GM21723 (cell line): Measurements from ENCODE around the gene PACSIN2.

Experiments used
- ATAC-seq: cut with Tn5 transposase; IDR thresholded peaks from one replicate; pipeline ENCODE4 v1.9.1; 2021; ENCODE audit warnings: mild to moderate bottlenecking, moderate library complexity; ENCODE audit not compliant: unreplicated experiment

PACSIN2 gene

DNA sequence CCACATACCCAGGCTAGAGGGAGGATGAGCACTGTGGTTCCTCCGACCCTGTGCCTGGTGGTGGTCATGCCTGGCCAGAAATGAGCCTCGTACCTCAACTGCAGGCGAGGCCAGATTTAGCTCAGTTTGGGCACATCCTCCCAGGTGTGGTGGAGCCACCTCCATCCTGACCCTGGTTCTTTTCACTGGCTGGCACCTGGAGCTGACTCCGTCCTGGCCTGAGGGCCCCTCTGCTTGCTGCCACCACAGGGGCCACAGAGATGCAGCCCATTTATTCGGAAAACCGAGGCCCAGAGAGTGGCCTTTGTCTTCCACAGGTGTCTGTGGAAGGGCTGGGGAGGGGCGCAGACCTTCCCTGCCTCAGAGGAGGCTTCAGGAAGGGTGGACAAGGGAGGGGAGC is 148.8 kb downstream of the PACSIN2 start:
- no peak for ATAC-seq

DNA sequence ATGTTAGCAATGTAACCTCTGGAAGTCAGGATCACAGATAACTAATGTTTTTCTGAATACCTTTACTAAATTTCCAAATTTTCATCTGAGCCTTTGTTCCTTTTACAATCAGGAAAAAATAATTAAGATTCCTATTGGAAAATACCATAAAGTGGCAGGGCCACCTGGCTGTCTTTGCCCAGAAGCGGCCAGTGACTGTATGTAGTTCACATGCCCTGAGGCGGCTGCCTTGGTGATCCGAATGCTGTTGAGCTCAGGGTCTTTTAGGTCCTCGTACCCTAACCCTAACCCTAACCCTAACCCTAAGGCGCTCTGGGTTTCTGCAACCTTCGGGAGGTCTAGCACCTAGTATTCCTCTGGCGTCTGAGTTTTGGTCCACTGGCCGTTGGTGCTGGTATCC is 149.4 kb downstream of the PACSIN2 start:
- ATAC-seq, result no peak

DNA sequence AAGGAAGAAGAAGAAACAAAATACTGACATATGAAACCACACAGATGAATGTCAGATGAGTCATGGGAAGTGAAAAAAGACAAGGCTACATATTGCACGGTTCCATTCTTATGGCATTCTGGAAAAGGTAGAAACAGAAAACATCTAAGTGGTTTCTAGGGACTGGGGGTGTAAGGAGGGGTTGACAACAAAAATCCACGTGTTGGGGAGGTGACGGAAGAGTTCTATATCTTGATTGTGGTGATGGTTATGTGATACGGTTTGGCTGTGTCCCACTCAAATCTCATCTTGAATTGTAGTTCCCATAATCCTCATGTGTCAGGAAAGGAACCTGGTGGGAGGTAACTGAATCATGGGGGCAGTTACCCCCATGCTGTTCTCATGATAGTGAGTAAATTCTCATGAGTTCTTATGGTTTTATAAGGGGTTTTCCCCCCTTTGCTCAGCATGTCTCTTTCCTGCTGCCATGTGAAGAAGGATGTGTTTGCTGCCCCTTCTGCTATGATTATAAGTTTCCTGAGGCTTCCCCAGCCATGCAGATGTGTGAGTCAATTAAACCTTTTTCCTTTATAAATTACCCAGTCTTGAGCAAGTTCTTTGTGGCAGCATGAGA is 151.5 kb downstream of the PACSIN2 start:
- no peak for ATAC-seq

DNA sequence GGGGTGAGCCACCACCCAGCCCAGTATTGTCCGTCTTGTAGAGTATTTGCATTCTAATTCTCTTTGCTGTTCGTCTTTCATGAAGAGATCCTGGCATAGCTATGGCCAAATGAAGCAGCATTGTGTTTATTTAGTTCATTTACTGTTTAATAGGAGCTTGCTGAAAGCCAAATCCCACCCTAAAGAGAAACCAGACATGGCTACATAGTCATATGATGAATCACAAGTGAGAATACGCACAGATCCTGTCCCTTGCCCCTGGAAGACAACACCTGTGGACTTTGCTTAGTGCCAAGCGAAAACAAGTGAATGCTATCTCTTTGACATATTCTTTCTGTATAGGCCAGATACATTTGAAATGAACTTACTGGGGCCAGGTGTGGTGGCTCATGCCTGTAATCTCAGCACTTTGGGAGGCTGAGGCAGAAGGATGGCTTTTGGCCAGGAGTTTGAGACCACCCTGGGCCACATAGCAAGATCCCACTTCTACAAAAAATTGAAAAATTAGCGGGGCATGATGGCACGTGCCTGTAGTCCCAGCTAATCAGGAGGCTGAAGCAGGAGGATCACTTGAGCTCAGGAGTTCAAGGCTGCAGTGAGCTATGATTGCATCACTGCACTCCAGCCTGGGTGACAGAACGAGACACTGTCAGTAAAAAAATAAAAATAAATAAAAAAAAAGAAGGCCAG is 152.8 kb downstream of the PACSIN2 start:
- no peak for ATAC-seq

DNA sequence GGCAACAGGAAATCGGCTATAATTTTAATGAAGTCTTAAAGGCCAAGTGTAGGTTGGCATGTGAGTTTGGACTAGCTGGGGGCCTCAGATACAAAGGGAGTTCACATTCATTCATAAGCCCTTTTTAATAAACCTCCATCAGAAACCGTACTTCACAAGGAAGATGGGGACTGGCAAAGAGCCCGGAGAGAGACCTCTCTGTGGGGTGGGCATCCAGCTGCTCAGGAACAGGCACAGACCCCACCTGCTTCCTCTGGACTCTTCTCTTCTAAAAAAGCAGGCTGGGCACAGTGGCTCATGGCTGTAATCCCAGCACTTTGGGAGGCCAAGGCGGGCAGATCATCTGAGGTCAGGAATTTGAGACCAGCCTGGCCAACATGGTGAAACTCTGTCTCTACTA is 154.0 kb downstream of the PACSIN2 start:
- no peak for ATAC-seq

DNA sequence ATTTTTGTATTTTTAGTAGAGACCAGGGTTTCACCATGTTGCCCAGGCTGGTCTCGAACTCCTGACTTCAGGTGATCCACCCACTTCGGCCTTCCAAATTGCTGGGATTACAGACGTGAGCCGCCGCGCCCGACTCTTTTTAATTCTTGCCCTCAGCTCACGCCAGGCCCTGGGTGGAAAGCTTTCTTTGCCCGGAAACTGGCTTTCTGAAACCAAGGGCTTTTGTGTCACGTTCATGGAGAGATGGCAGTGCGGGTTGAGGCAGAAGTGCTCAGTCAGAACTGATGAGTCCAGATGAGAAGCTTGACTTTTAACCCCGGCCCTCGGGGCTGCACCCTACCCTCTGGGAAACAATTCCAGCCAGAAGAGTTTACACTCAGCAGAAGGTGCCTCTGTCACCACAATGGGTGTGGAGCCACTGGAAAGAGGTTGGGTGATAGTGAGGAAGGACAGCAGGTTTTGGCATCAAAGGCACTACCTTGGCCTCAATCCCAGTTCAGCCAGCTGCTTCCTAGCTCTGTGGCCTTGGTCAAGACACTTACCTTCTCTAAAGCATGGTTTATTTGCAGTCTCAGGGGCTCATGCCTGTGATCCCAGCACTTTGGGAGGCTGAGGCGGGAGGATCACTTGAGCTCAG is 157.0 kb downstream of the PACSIN2 start:
- no peak for ATAC-seq

DNA sequence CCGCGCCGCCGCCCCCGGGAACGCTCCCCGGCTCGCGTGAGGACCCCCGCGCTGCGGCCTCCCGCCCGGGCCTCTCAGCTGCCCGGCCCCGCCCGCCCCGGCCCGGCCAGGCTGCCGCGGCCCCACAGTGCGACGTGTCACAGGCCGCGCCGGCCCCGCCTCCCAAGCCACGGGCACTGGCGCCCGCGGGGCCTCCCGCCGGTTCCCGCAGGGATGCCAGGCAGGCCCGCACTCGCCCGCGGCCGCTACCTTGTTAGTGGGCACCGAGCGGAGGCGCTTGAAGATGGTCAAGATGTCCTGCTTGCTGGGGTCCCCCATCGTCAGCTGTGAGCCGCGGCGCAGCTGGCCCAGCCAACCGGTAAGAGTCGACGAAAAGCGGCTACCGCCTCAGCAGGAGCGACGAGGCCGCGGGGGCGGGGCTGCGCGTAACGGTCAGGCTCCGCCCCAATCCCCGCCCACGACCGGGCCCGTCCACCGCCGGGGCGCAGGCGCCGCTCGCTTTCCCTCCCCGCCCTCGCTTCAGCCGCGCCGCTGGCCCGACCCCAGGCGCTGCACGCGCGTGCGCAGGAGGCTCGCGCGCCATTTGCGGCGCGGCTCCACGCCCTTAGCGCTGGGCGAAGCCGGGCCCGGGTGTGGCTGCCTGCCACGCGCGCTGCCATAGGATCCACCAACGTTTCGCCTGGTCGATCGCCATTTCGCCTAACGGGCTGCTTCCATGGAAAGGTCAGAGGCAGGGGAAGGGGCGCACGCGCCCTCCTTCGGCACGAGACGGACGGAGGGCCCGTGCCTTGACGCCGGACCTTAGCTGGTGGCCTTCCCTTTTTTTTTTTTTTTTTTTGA is 157.9 kb downstream of the PACSIN2 start, which contains the start of gene ARFGAP3:
Gene ARFGAP3 (minus strand): TSS at position 409 of the 840 bp plus-strand sequence. CDS start 91 bp downstream, at position 318.
- peak; percentile 77 for ATAC-seq

DNA sequence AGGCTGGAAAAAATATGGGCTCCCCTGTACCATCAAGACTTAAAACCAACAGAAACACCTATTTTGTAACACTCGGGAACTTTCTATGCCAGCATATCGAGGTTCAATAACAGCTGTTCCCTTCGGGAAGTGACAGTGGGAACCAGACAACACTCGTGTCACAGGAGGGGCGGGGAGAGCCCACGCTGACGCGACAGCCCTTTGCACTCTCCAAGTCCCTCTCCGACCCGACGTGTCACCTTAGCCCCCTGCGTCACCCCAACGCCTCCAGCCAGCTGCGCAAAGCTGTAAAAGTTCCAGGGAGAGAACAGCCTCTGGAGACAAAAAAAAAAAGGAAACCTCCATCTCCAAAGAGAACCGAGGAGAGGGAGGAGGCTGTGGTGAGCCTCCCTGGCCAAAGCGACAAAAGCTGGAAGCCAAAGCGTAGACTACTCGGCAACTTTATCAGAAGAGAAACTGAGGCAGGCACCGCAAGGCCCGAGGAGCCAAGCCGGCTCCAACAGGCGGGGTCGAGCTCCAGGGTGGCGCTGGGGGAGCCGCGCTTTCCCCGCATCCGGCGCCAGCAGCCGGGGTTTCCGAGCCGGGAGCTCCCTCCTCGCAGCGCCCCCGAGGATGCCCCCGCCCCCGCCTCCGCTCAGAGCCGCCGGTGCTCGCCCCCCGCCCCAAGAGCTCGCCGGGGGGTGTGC is 158.6 kb downstream of the PACSIN2 start:
- ATAC-seq, result peak; percentile 37

DNA sequence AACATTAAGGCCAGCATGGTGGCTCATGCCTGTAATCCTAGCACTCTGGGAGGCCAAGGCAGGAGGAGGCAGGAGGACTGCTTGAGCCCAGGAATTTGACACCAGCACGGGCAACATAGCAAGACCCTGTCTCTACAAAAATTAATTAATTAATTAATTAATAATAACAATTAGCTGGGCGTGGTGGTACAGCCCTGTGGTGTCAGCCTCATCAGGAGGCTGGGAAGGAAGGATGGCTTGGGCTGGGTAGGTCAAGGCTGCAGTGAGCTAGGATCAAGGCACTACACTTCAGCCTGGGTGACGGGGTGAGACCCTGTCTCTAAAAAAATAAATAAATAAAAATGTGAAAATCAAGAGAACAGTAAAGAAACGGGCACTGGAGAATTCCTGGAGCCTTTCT is 159.2 kb downstream of the PACSIN2 start:
- ATAC-seq, result no peak

DNA sequence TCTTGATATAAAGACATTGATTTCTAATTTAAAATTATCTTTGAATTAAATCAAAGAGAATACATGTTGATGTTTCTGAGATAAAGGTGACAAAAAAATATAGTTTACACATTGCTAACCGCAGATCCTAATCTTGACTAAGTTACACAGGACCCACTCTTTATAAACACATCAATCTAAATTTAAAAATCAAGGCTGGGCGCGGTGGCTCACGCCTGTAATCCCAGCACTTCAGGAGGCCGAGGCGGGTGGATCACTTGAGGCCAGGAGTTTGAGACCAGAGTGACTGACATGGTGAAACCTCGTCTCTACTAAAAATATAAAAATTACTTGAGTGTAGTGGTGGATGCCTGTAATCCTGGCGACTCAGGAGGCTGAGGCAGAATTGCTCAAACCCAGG is 159.7 kb downstream of the PACSIN2 start:
- no peak for ATAC-seq

DNA sequence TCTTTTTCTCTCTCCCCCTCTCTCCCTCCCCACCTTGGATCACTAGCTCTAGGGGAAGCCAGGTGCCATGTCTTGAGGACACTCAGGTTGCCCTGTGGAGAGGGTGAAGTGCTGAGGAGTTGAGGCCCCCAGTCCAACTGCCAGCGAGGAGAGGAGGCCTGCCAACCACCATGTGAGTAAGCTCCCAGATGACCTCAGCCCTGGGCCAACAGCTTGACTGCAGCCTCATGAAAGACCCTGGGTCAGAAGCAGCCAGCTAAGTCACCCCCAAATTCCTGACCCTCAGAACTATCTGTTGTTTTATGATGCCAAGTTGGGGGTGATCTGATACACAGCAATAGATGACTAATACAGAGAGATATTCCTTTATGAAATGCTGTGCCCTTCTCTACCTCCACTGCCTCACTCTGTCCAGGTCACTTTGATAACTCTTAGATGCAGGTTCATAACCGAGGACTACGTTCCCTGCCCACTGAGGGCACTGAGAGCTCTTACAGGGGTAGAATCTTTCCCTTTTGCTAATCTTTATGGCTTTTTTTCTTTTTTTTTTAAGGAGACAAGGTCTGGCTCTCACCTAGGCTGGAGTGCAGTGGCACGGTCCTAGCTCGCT is 165.9 kb downstream of the PACSIN2 start:
- ATAC-seq, result no peak

DNA sequence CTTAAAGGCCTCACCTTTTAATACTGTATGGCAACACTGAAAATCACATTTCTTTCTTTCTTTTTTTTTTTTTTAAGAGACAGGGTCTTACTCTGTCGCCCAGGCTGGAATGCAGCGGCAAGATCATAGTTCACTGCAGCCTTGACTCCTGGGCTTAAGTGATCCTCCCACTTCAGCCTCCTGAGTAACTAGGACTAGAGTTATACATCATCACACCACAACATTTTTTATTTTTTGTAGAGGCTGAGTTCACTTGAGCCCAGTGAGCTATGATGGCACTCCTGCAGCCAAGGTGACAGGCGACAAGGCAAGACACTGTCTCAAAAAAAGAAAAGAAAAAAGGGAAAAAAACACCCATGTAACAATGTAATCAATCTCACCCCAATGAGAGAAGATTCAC is 167.8 kb downstream of the PACSIN2 start:
- ATAC-seq, result no peak

DNA sequence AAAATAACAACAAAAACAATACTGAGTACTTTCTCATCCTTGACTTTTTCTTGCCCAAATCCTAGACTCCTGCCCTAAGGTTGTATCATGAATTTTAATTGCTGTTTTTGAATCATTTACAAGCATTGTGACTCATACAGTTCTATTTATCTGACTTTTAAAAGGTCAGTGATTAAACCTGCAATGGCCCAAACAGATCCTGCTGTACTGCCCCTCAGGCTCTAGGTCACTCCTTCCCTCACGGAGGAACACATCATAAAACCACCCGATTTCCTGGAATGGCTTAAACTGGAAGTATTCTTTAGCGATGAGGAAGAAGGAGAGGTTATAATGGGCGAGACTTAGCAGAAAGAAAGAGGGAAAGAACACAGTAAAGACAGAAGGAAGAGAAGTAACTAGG is 170.2 kb downstream of the PACSIN2 start:
- no peak for ATAC-seq

DNA sequence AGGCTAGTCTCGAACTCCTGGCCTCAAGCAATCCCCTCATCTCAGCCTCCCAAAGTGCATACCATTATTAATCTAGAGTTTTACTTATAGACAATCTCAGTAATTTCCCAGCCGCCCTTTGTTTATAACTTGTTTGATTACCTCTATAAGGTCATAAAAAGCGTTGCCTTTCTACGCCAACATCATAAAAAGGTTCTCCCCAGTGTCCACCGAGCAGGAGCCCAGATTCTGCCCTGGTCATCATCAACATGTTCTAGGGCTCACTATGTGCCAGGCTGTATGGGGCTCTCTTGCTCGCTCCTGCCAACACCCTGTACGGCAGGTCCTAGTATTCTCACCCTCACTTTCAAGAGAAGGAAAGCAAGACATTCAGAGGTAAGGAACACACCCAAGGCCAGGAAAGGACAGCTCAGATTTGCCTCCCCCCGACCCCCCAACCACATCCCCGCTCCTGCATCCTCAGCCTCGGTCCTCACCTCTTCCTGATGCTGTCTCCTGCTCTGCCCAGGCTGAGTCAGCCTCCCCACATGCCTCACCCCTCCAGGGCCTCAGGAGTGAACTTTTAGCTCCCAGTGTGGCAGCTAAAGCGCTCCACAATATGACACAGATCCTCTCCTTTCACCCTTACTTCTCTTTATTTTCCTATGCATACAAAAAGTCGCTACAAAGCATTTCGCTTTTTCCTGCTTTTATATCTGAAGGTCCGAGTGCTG is 172.1 kb downstream of the PACSIN2 start:
- no peak for ATAC-seq

DNA sequence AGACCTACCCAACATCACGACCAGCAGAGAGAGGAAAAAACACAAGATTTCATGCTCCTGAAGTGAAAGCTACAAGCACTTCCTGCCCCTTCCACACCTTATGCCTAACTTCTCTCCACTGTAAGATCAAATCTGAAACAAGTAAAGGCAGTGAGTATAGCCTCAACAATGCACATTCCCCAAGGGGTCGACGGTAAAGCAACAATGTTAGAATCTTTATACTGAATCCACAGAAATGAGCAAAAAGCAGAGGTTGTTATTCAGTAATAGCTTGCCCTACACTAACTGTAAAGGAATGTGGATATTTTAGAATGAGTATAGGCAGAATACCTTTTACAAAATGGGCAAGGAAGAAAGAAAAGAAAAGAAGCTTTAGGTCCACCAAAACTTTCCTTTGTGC is 173.5 kb downstream of the PACSIN2 start:
- ATAC-seq, result no peak

DNA sequence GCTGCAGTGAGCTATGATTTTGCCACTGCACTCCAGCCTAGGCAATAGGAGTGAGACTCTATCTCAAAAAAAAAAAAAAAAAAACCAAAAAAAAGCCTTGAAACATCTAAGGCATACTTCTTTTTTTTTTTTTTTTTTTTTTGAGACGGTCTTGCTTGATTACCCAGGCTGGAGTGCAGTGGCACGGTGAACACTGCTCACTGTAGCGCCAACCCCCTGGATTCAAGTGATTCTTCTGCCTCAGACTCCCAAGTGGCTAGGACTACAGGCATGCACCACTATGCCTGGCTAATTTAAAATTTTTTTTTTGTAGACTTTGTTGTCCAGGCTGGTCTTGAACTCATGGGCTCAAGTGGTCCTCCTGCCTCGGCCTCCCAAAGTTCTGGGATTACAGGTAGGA is 177.4 kb downstream of the PACSIN2 start:
- no peak for ATAC-seq

DNA sequence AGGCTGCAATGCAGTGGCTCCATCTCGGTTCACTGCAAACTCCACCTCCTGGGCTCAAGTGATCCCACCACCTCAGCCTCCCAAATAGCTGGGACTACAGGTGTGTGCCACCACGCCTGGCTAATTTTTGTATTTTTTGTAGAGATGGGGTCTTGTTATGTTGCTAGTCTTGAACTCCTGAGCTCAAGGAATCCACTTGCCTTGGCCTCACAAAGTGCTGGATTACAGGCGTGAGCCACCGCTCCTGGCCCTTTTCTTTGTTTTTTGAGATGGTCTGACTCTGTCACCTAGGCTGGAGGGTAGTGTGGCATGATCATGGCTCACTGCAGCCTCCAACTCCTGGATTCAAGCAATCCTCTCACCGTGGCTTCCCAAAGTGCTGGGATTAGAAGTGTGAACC is 178.9 kb downstream of the PACSIN2 start:
- no peak for ATAC-seq

DNA sequence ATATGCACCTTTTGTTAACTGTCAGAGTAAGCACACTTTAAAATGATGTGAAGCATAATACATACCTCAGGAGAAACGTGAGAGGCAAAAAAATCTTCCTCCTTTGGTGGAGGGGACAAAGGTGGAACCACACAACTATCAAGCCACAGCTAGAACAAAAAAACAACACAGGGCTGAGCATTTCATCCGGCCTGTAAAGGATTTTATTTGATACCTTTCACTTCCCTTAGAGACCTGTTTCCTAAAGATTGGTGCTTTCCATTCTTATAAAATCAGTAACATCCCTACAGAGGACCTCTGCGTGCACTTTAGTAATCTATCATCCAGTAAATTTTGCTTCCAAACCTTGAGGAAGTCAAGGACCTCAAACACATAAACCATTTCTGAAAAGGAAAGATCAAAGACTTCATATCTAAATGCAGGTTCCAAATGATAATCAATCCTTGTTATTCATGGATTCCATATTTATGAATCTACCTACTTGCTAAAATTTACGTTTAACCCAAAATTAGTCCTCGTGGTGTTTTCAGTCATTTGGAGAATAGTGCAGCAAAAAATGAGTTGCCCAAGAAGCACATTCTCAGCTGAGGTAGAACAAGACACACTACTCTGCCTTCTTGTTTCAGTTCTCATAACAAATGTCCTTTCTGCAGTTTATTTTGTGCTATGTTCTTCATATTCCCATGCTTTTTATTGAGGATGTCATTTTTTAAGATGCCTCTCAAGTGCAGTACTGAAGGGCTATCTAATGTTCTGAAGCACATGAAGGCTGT is 180.6 kb downstream of the PACSIN2 start:
- no peak for ATAC-seq

DNA sequence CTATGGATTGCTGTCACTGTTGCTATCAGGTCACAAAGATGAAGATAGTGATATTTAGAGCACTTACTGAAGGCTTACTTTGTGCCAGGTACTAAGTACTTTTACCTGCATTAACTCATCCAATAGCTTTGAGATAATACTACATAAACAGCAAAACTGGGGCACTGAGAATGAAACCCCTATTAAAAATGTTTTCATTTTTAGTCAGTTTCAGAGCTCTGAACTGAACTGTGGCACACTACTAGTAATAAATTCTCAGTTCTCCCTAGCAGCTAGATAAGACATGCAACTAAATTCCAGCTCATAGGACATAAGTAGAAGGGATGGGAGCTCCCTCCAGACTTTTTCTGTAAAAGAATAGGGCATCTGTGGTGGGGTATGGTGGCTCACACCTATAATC is 181.8 kb downstream of the PACSIN2 start:
- no peak for ATAC-seq
